Duodenal mucosa (tissue), 2 donors: Measurements from ENCODE around the gene C19orf33.
"Not testable (repeated sequence)": the region's sequence is repeated elsewhere in the genome, so short reads cannot be mapped to it uniquely, and the experiment has no call there.

ENCODE experiments used
- H3K27ac ChIP-seq: one replicate; pipeline ENCODE4 v1.7.0; 2013; ENCODE audit warnings: low read depth, low read length
- H3K27me3 ChIP-seq, 2 donors: one replicate each; pipeline ENCODE4 v1.7.0; 2013; ENCODE audit warnings: low read length in 2 of 2, control low read depth in 1 of 2; ENCODE audit not compliant: insufficient read depth in 2 of 2, control insufficient read depth in 1 of 2
- H3K36me3 ChIP-seq, 2 donors: one replicate each; pipeline ENCODE4 v1.7.0; 2013; ENCODE audit warnings: low read length in 2 of 2, control low read depth in 1 of 2; ENCODE audit not compliant: insufficient read depth in 2 of 2, control insufficient read depth in 1 of 2
- H3K4me1 ChIP-seq, 2 donors: one replicate each; pipeline ENCODE4 v1.7.0; 2013; ENCODE audit warnings: low read length in 2 of 2, control low read depth in 1 of 2; ENCODE audit not compliant: insufficient read depth in 2 of 2, control insufficient read depth in 1 of 2
- H3K4me3 ChIP-seq, 2 donors: one replicate each; pipeline ENCODE4 v1.7.0; 2013; ENCODE audit warnings: low read length in 2 of 2, low read depth in 1 of 2
- H3K9ac ChIP-seq, 2 donors: one replicate each; pipeline ENCODE4 v1.7.0; 2013; ENCODE audit warnings: low read length in 2 of 2, low read depth in 1 of 2
- H3K9me3 ChIP-seq, 2 donors: one replicate each; pipeline ENCODE4 v1.7.0; 2013; ENCODE audit warnings: low read length in 2 of 2, control low read depth in 1 of 2; ENCODE audit not compliant: control insufficient read depth in 1 of 2

The C19orf33 gene

DNA sequence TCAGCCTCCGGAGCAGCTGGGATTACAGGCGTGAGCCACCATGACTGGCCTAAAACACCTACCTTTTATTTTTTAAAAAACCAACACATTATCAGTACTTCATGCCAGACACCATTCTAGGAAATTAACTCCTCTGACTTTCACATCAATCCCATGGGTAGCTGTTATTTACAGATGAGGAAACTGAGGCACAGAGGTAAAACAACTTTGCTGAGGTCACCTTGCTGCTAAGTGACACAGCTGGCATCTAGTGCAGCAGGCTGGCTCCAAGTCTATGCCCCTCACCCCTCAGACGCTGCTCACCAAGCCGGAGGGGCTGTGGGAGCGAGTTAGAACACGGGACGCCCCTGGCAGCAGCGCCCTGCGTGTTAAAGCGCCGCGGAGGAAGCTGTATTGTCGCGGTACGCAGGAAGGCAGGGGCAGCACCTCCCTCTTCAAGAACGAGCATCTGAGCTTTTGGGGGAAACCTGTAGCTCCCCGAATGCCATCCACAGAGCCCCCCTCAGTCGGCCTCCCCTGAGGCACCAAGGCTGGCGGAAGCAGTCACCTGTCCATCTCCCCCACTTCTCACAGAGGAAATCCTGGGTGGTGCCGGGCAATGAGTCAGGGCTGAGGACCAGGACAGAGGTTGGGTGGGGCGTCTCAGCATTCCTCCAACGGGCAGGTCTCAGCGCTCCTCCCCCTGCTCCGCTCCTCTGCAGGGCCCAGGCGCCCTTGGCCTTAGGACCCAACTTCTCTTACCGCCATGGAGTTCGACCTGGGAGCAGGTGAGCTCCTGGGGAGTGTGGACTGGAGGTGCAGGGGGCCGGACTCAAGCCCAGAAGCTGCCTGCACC lies at the start of gene C19orf33:
TSS of gene C19orf33 (plus strand) at position 735 of the 835 bp plus-strand sequence. CDS start at position 746, 11 bp downstream.
- peak within 1 kb of the TSS; percentile 88 to 92 for H3K9ac ChIP-seq
- H3K4me1 ChIP-seq: peaks cover 0 to 19% of the 10 kb centered on the region in 2 donors
- no peaks in the 10 kb centered on the region for H3K27me3 ChIP-seq
- peaks cover 4 to 18% of the 10 kb centered on the region in 2 donors for H3K36me3 ChIP-seq
- no peaks in the 10 kb centered on the region for H3K9me3 ChIP-seq
- H3K27ac ChIP-seq: peak within 1 kb of the TSS; percentile 96
- peak within 1 kb of the TSS; percentile 71 to 80 for H3K4me3 ChIP-seq

DNA sequence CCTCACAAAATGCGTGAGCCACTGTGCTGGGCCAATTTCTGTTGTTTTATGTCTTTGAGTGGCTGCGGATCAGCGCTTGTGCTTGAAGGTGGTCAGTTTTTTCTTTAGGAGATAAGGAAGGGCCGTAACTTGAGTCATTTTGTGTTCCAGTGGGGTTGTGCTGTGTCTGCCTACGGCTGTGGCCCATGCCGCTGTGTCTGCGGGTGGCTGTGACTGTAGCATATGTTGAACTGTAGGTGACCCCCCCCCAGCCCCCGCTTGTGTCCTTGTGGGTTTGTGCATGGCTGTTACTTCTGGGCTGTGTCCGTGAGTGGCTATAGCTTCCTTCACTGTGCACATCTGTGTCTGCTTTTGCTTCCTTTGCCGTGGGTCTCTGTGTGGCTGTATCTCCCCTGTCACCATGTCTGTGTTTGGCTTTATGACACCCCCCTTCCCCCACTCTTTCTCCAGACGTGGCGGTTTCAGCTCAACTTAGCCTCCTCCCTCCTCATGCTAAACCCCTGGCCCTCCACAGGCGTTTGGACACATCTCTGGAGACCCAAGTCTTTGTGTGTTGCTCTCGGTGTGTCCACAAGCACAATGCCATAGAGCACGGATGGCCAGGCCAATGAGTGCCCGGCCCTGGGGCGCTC lies 48.6 kb upstream of the C19orf33 start:
- Histone ChIP-seq H3K4me1 (peaks cover 15 to 24% of the 10 kb centered on the region in 2 donors), H3K27me3 (peaks cover 0 to 7% of the 10 kb centered on the region in 2 donors), H3K9ac (no peak overlapping the region), H3K4me3 (peak overlapping the region; percentile 40 to 54), H3K9me3 (no peaks in the 10 kb centered on the region), H3K36me3 (no peaks in the 10 kb centered on the region), H3K27ac (peak overlapping the region; percentile 42)

DNA sequence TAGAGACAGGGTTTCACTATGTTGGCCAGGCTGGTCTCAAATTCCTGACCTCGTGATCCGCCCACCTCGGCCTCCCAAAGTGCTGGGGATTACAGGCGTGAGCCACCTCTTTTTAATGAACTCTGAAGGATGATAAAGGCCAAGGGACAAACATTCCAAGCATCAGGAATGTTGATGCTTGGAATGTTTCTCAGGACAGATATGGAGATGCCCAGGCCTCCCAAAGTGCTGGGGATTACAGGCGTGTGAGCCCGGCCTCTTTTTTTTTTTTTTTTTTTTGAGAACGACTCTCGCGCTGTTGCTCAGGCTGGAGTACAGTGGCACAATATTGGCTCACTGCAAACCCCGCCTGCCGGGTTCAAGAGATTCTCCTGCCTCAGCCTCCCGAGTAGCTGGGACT lies 42.1 kb upstream of the C19orf33 start:
- not testable (repeated sequence) for H3K36me3 ChIP-seq, H3K9ac ChIP-seq, H3K9me3 ChIP-seq, H3K27me3 ChIP-seq, H3K27ac ChIP-seq, H3K4me3 ChIP-seq
- H3K4me1 ChIP-seq: peaks cover 4 to 18% of the 10 kb centered on the region in 2 donors

DNA sequence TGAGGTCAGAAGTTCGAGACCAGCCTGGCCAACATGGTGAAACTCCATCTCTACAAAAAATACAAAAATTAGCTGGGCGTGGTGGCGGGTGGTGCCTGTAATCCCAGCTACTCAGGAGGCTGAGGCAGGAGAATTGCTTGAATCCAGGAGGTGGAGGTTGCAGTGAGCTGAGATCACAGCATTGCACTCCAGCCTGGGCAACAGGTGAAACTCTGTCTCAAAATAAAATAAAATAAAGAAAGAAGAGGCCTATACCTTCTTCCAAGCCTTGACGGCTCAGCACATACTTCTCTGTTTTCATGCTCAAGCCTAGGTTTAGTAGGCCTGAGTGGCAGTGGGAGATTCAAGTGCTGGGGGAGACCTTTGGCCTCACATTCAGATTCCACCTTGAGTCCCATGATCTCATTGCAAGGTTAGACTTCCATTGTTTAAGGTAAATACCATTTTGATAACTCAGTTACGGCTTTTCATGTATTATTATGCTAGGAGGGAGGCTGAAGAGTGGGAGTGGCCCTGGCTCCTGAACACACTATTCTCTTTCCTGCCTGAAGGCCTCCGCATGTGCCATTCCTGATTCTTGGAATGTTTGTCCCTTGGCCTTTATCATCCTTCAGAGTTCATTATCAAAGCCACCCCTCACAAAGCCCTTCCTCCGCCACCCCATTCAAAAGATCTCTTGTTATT lies 41.3 kb upstream of the C19orf33 start:
- Histone ChIP-seq H3K27ac (no peak overlapping the region), H3K4me1 (peaks cover 10 to 23% of the 10 kb centered on the region in 2 donors), H3K4me3 (no peak overlapping the region), H3K36me3 (no peaks in the 10 kb centered on the region), H3K9me3 (no peaks in the 10 kb centered on the region), H3K27me3 (no peaks in the 10 kb centered on the region), H3K9ac (no peak overlapping the region)

DNA sequence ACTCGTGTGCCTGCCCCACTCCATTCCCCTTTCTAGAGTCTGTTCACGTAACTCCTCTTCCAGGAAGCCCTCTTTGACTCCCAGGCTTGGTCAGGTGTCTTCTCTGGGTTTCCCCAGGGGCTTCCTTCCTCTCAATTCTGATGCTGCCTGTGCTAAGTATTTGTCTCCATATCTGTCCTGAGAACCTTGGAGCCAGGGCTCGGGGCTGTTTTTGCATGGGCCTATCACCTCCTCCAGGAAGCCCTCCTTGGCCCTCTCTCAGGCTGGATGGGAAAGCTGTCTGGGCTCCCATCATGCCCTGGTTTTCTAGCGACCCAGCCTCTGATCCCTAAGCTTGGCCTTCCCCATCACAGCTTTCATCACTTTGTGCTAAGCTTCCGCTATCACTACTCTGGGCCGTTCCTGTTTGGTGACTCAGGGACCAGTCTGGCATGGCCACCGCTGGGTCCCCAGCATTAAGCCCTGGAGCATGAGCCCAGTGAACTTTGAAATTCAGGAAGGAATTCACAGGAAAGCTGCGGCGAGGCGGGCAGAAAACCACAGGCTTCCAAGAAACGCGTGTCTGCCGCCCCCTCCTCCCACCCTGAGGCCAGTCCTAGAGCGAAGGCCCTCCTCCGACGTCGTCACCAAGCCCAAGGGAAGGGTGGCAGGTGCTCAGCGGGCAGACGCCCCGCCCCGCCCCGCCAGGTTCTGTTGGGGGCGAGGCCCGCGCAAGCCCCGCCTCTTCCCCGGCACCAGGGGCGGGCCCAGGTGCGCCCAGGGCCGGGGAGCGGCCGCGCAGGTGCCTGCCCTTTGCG lies 40.2 kb upstream of the C19orf33 start:
- H3K27ac ChIP-seq: peak overlapping the region; percentile 93
- no peaks in the 10 kb centered on the region for H3K27me3 ChIP-seq
- peak overlapping the region; percentile 30 to 39 for H3K9ac ChIP-seq
- H3K4me1 ChIP-seq: peaks cover 18 to 29% of the 10 kb centered on the region in 2 donors
- H3K9me3 ChIP-seq: no peaks in the 10 kb centered on the region
- no peaks in the 10 kb centered on the region for H3K36me3 ChIP-seq
- H3K4me3 ChIP-seq: peak overlapping the region; percentile 70 to 90

DNA sequence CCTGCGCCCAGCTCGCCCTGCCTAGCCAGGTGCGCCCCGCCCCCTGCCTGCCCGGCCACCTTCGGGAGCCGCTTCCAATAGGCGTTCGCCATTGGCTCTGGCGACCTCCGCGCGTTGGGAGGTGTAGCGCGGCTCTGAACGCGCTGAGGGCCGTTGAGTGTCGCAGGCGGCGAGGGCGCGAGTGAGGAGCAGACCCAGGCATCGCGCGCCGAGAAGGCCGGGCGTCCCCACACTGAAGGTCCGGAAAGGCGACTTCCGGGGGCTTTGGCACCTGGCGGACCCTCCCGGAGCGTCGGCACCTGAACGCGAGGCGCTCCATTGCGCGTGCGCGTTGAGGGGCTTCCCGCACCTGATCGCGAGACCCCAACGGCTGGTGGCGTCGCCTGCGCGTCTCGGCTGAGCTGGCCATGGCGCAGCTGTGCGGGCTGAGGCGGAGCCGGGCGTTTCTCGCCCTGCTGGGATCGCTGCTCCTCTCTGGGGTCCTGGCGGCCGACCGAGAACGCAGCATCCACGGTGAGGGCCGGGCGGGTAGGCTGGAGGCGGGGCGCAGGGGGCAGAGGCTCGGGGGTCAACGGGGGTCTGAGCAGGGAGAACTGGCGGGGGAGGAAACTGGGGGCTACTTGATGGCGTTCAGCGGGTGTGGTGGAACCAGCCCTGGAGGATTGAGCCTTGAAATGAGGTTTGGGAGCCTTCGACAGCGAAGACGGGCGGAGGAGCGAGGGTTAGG lies 39.4 kb upstream of the C19orf33 start, which contains the start of gene SPINT2:
TSS of gene SPINT2 (plus strand) at position 88 of the 727 bp plus-strand sequence. CDS start at position 408, 320 bp downstream.
- Histone ChIP-seq H3K9ac (peak within 1 kb of the TSS; percentile 86 to 98), H3K27me3 (no peaks in the 10 kb centered on the region), H3K27ac (peak within 1 kb of the TSS; percentile 93), H3K4me3 (peak within 1 kb of the TSS; percentile 70 to 90), H3K4me1 (peaks cover 18 to 32% of the 10 kb centered on the region in 2 donors), H3K36me3 (no peaks in the 10 kb centered on the region), H3K9me3 (no peaks in the 10 kb centered on the region)

DNA sequence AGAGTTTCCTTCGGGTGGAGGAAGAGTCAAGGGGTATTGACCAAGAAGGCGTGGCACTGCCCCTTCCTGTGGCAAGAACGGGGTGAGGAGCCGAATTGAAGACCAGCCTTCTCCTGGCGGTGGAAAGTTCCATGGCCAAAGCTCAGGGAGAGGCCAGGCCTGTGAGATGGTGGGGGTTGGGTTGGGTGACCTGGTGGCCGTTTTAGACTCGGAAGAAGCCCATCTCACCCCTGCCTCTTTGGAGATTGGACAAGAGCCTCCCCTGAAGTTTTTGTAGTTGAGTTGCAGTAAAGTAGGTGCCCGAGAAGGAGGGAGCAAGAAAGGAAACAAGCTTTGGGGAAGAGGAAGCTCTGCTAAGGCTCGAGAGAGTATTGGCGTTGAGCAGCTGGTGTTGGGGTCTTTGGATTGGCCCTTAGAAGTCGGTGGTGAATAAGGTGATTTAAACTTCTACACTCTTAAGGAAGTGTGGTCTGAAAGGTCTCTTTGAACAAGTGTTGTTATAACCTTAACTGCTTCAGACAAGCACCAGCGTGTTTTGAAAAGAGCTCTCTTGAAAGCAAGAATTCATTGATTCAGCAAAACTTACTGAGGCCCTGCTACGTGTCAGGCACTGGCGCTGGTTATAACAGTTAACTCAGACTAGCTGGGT lies 38.7 kb upstream of the C19orf33 start:
- no peaks in the 10 kb centered on the region for H3K9me3 ChIP-seq
- no peaks in the 10 kb centered on the region for H3K27me3 ChIP-seq
- H3K36me3 ChIP-seq: no peaks in the 10 kb centered on the region
- H3K9ac ChIP-seq: peak overlapping the region; percentile 86 to 98
- H3K4me3 ChIP-seq: peak overlapping the region; percentile 70 to 90
- H3K4me1 ChIP-seq: peaks cover 24 to 36% of the 10 kb centered on the region in 2 donors
- H3K27ac ChIP-seq: peak overlapping the region; percentile 93

DNA sequence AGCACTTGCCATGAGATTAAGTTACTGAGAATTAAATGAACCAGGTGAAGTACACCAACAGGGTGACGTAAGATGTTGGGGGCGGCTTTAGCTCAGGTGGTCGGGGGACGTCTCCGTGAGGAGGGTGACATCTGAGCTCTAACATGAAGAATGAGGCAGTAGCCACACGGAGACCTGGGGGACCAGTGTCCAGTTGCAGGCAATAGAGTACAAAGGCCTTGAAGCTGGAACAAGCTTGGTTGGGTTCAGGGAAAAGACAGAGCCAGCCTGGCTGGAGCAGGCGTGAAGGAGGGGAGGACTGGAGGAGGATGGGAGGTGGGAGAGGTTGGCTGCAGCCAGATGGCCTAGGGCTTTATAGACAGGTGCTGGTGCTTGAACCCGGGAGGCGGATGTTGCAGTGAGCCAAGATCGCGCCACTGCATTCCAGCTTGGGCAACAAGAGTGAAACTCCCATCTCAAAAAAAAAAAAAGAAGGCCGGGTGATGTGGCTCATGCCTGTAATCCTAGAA lies 38.1 kb upstream of the C19orf33 start:
- peak overlapping the region; percentile 93 for H3K27ac ChIP-seq
- peaks cover 31 to 41% of the 10 kb centered on the region in 2 donors for H3K4me1 ChIP-seq
- peak overlapping the region; percentile 70 to 90 for H3K4me3 ChIP-seq
- H3K9me3 ChIP-seq: no peaks in the 10 kb centered on the region
- no peaks in the 10 kb centered on the region for H3K36me3 ChIP-seq
- H3K9ac ChIP-seq: peak overlapping the region; percentile 86 to 98
- no peaks in the 10 kb centered on the region for H3K27me3 ChIP-seq
